Fibroblast of upper back skin (primary cell): ENCODE results near the gene UBL4B.

ENCODE experiments used
- DNase-seq: peaks from one replicate; pipeline ENCODE4 v3.0.0-alpha.2; 2013

The UBL4B gene

DNA sequence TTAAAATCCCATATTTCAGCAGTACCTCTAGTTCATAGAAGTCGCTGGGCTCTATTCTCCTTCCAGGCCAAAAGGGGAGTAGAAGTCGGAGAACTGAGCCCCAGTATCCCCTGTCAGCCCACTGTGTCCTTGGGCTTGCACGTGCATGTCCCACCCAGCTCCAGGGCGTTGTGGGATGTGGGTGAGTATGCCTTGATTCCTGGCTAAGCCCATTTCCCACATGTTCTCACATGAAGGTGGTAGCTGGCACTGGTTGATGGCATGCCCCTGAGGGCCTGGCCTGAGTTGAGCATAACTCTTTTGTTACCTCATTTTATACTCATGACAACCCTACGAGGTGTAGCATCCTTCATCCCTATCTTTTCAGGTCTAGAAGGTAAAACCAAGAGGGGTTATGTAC, 46.0 kb downstream of the UBL4B start:
- DNase-seq: no peak

- no peak for DNase-seq
Measured at GRCh38 chr1:110159168-110159567, 46.9 kb downstream of the UBL4B start.

DNA sequence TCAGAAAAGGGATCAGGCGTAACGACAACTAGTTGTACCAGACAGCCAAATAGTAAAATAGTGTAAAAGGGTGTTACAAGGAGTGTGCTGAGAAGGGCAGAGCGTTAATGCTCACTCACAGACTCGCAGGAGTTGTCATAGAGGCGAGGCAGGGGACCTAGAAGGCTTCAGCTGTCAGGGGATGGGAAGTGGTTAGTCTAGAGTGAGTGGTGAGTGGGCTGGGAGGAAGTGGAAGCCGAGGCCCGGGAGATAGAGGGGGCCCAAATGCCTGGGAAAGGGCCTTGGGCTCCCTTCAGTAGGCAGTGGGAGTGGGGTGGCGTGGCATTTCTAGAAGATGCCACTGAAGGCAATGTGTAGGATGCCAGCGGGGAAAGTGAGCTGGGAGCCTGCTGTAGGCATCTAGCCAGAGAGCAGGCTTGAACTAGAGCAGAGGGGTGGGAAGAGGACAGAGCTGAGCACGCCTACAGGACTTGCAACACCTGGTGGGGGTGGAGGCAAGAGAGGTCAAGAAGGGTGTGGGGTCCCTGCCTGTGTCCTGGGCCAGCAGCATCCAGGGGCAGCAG, 48.4 kb downstream of the UBL4B start:
- no peak for DNase-seq

DNA sequence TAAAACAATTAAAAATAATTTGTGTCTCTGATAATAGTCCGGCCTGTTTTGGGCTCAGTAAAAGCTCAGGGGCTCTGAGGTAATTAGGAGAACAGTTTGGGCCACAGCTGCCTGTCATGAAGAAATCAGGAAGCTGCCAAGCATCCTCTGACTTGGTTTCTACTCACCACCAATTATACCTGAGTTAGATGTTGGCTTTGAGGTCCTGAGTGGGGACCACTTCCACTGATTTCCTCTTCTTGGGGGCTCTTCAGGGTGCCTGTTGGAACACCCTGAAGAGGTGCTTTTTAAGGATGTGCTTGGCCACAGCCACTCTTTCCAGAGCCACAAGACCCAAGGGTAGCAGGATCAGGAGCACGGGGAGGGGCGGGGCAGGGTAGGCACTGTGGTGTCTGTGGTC, 48.9 kb downstream of the UBL4B start:
- no peak for DNase-seq

DNA sequence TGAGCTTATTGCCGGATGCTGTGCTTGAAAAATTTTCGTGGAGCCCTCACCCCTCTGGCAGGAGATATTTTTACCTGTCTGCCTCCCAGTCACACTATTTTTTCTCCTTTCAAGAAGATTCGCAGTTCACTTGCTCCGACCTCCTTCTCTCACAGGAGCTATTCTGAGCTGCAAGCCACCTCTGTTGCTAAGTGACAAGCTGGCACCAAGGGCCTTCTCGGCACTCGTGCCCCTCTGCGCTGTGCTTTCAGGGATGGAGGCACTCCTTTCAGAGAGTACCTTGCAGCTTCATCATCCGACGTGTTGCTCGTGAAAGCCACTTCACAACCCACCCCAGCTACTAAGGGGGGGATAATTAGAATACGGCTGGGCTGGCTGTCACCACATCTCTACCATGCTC, 49.6 kb downstream of the UBL4B start:
- DNase-seq: no peak
